ENCODE measurements around the gene FJX1. TPM values are rescaled to one million over a fixed set of nuclear protein-coding genes. Genes with fewer than 3 reads are reported as not detected.

FJX1 gene
- total RNA-seq, 2 donors from 2014 or later: 0.91 TPM; not detected in 1

- H3K27ac Mint-ChIP-seq: peak overlapping the region in 1 of 2 donors; percentile 4
- DNase-seq (ENCODE audit: low spot score in 2 of 2) (no peak), ATAC-seq (peak; percentile 55 to 84)
- no peaks in the 10 kb centered on the region for H3K9me3 Mint-ChIP-seq
- no peaks in the 10 kb centered on the region for H3K36me3 Mint-ChIP-seq
These were observed 19.8 kb upstream of the FJX1 start for GRCh38 chr11:35598254-35599125.

- no peak for DNase-seq (ENCODE audit: low spot score in 2 of 2)
- Mint-ChIP-seq H3K36me3 (no peaks in the 10 kb centered on the region), H3K27ac (no peak overlapping the region), H3K9me3 (no peaks in the 10 kb centered on the region)
- no peak for ATAC-seq
These were observed 17.9 kb upstream of the FJX1 start for GRCh38 chr11:35600331-35600838.

DNA sequence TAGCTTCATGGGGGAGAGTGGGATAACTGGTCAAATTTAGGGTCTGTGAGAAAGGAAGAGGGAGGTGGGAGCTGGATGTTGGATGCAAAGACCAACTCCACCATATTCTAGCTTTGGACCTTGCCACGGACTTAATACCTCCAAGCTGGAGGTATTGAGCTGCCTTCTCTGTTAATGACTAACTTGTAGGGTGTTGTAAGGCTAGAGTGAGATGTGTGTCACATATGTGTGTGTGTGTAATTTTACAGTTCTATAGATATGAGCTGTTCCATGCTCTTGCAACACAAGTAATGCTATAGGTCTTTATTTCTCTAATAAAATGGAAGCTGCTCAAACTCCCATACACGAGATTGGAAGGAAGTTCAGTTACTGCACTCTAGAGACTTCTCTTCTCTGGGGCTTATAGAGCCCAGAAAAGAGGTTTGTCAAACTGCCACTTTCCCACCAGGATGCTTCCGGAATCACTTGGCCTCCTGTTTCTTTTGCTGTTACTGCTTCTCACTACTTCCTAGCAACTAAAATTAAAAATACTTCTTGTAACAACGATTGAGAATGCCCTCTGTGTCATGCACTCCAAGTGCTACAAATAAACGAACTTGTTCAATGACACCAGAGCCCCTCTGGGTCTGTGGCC is 16.0 kb upstream of the FJX1 start:
- DNase-seq (ENCODE audit: low spot score in 2 of 2) (no peak), ATAC-seq (no peak)
- Mint-ChIP-seq H3K36me3 (no peaks in the 10 kb centered on the region), H3K27ac (no peak overlapping the region), H3K9me3 (no peaks in the 10 kb centered on the region)

DNA sequence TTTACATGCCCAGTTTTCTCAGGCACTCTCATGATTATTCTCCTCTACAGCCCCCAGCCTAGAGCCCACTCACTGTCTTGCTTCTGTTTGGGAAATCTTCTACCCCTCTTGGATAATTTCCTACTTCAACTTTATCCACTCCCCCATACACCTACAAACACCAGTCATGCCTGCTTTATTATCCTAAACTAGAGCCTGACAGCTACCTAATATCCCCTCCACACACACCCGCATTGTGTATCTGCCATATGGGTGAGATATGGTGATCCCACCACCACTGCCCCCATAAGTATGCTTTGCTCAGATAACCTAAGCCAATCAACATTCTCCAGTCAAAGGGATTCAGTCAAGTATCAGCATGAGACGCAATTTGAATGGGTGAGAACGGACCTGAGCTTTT is 15.3 kb upstream of the FJX1 start:
- Mint-ChIP-seq H3K36me3 (no peaks in the 10 kb centered on the region), H3K27ac (no peak overlapping the region), H3K9me3 (no peaks in the 10 kb centered on the region)
- DNase-seq (ENCODE audit: low spot score in 2 of 2): no peak
- ATAC-seq: no peak

DNA sequence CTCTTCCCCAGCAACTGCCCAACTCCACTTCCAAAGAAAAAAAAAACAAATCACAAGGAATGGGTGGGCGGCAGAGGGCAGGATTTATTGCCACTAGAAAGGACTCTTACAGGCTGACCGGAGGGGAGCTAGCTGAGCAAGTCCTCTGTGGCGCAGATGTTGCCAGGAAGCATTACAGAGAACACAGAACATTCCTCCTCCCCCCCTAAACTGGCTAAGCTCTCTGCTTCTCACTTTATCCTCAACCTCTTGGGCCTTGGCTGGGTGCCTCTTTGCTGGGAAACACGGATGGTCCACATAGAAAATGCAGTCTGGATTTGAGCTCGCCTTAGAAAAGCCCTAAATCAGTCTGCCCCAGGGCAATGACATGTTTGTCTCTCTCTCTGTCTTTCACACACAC is 12.6 kb upstream of the FJX1 start:
- H3K36me3 Mint-ChIP-seq: no peaks in the 10 kb centered on the region
- no peaks in the 10 kb centered on the region for H3K9me3 Mint-ChIP-seq
- no peak for ATAC-seq
- DNase-seq (ENCODE audit: low spot score in 2 of 2): no peak
- H3K27ac Mint-ChIP-seq: no peak overlapping the region

DNA sequence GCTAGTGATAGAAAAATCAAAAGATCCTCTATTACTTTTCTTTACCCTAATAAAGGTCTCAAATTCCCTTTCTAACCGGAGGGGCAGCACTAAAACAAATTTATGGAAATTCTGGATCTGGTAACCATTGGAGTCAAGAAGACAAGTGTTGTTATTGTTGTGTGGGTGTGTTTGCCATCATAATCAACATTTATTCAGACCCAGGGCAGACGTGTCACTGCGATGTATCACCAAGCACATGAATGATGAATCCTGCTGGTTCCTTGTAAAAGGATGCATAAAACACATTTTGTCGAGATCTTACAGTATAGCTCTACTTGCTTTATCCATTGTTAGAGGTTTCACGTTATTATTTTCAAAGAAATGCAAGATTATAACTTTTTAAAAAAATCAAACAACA is 12.1 kb upstream of the FJX1 start:
- DNase-seq (ENCODE audit: low spot score in 2 of 2) (no peak), ATAC-seq (no peak)
- no peak overlapping the region for H3K27ac Mint-ChIP-seq
- H3K36me3 Mint-ChIP-seq: no peaks in the 10 kb centered on the region
- no peaks in the 10 kb centered on the region for H3K9me3 Mint-ChIP-seq

GRCh38 chr11:35608502-35608901 is 9.8 kb upstream of the FJX1 start:
- Mint-ChIP-seq H3K9me3 (no peaks in the 10 kb centered on the region), H3K36me3 (no peaks in the 10 kb centered on the region), H3K27ac (no peak overlapping the region)
- DNase-seq (ENCODE audit: low spot score in 2 of 2) (no peak), ATAC-seq (no peak)

GRCh38 chr11:35609656-35610055 is 8.6 kb upstream of the FJX1 start:
- DNase-seq (ENCODE audit: low spot score in 2 of 2): no peak
- Mint-ChIP-seq H3K9me3 (no peaks in the 10 kb centered on the region), H3K36me3 (no peaks in the 10 kb centered on the region), H3K27ac (no peak overlapping the region)
- ATAC-seq: no peak

GRCh38 chr11:35610631-35611030 is 7.6 kb upstream of the FJX1 start:
- Mint-ChIP-seq H3K27ac (no peak overlapping the region), H3K9me3 (no peaks in the 10 kb centered on the region), H3K36me3 (no peaks in the 10 kb centered on the region)
- no peak for DNase-seq (ENCODE audit: low spot score in 2 of 2)
- no peak for ATAC-seq

DNA sequence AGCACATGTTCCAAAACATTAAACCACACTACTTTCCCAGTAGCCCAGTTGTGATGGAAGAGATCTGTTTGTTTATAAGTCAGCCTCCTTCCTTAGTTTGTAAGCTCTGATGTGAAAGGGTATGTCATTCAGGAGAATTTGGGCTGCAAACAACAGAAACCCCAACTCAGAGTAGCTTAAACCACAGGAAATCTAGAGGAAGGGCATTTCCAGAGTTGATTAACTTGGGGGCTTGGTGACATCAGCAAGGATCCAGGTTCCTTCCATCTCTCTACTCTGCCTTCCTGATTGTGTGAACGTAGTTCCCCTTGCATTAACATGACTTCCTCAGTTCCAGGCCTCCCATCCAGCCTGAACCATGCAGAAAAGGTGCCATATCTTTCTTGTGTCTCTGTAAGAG is 6.5 kb upstream of the FJX1 start:
- Mint-ChIP-seq H3K9me3 (no peaks in the 10 kb centered on the region), H3K36me3 (no peaks in the 10 kb centered on the region), H3K27ac (no peak overlapping the region)
- ATAC-seq: no peak
- DNase-seq (ENCODE audit: low spot score in 2 of 2): no peak

- no peak for ATAC-seq
- DNase-seq (ENCODE audit: low spot score in 2 of 2): no peak
- no peaks in the 10 kb centered on the region for H3K9me3 Mint-ChIP-seq
- H3K36me3 Mint-ChIP-seq: peaks cover 0 to 6% of the 10 kb centered on the region in 2 donors
- no peak overlapping the region for H3K27ac Mint-ChIP-seq
These were observed 3.2 kb upstream of the FJX1 start for GRCh38 chr11:35614939-35615569.

DNA sequence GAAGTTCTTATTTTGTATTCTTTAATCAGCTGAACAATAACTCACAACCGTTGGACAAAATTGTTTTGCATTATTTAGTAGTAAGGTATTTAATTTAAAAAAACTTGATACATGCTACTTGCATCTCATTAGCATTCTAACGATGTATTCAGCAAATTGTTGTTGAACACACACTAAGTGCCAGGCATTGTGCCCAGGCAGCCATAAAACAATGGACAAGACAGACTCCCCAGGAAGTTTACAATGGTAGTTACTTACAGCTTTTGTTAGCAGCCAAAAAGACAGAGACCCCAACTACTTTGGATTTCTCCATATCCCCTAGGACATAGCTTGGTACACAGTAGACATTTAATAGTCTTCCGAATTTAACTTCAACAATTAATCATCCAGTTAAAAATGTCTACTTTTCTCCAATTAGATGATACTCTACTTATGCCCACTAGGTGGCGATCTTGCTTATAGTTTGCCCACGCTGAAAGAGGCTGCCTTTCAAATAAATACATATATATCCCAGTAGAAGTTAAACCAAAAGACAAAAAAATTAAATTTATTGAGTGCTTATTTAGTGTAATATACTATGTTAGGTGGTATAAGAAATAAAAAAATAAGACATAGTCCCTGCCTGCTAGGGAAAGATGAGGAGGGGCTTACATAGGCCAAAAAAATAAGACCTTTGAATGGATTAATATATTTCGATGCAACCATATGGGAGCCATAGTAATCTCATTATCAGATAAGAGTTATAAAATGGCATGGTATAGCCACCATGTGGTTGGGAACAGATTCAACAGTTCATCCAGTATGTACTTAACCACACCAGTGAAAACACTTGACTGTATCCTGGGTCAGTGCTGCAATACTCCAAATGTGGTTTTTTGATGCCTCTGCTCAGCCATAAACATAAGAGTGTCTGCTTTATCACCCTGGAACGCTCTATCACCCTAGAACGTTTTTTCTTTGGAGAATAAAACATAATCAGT is 2.0 kb upstream of the FJX1 start:
- H3K36me3 Mint-ChIP-seq: peaks cover 0 to 6% of the 10 kb centered on the region in 2 donors
- no peak overlapping the region for H3K27ac Mint-ChIP-seq
- H3K9me3 Mint-ChIP-seq: no peaks in the 10 kb centered on the region
- no peak for DNase-seq (ENCODE audit: low spot score in 2 of 2)
- peak in 1 of 2 donors; percentile 23 for ATAC-seq

- ATAC-seq (no peak), DNase-seq (ENCODE audit: low spot score in 2 of 2) (no peak)
- Mint-ChIP-seq H3K9me3 (no peaks in the 10 kb centered on the region), H3K27ac (no peak overlapping the region), H3K36me3 (peaks cover 0 to 6% of the 10 kb centered on the region in 2 donors)
These were observed 959 bp upstream of the FJX1 start for GRCh38 chr11:35617316-35617686.

GRCh38 chr11:35618497-35619115 is 346 bp downstream of the FJX1 start:
- ATAC-seq (peak; percentile 55 to 67), DNase-seq (ENCODE audit: low spot score in 2 of 2) (peak in 1 of 2 donors; percentile 44)
- no peak overlapping the region for H3K27ac Mint-ChIP-seq
- H3K36me3 Mint-ChIP-seq: peaks cover 0 to 6% of the 10 kb centered on the region in 2 donors
- H3K9me3 Mint-ChIP-seq: no peaks in the 10 kb centered on the region

GRCh38 chr11:35619116-35619854 is 1.0 kb downstream of the FJX1 start:
- Mint-ChIP-seq H3K27ac (no peak overlapping the region), H3K9me3 (no peaks in the 10 kb centered on the region), H3K36me3 (peaks cover 0 to 6% of the 10 kb centered on the region in 2 donors)
- ATAC-seq (peak; percentile 34 to 64), DNase-seq (ENCODE audit: low spot score in 2 of 2) (peak in 1 of 2 donors; percentile 31)
